ENCODE results near the gene ISX.

ISX gene

GRCh38 chr22:35054064-35054463 is 11.9 kb upstream of the ISX start:
- Mint-ChIP-seq H3K9me3 (peaks cover 7% of the 10 kb centered on the region), H3K36me3 (ENCODE audit: low read depth) (no peaks in the 10 kb centered on the region), H3K27ac (no peak overlapping the region), H3K4me1 (no peaks in the 10 kb centered on the region), H3K4me3 (no peak overlapping the region), H3K27me3 (ENCODE audit: low read depth, poor library complexity) (peaks cover 58% of the 10 kb centered on the region)
- no peak for DNase-seq
- TF ChIP-seq, protein P1, sequence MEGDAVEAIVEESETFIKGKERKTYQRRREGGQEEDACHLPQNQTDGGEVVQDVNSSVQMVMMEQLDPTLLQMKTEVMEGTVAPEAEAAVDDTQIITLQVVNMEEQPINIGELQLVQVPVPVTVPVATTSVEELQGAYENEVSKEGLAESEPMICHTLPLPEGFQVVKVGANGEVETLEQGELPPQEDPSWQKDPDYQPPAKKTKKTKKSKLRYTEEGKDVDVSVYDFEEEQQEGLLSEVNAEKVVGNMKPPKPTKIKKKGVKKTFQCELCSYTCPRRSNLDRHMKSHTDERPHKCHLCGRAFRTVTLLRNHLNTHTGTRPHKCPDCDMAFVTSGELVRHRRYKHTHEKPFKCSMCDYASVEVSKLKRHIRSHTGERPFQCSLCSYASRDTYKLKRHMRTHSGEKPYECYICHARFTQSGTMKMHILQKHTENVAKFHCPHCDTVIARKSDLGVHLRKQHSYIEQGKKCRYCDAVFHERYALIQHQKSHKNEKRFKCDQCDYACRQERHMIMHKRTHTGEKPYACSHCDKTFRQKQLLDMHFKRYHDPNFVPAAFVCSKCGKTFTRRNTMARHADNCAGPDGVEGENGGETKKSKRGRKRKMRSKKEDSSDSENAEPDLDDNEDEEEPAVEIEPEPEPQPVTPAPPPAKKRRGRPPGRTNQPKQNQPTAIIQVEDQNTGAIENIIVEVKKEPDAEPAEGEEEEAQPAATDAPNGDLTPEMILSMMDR (IDR thresholded peaks at IDR 0.05) = no peak

DNA sequence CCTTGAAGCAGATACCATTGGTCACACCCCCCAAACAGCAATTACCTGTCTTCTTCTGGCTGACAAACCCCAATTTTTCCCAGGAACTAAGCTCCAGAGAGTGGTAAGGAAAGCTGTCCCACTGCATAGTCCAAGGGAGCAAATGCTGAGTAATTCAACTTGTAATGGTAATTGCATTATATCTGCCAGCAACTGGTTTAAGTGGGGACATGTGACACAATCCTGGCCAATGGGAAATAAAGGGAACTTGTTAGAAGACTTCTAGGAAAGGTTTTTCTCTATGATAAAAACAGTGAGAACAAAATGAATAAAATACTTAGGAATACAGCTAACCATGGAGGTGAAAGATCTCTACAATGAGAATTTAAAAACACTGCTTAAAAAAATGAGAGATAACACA is 9.5 kb upstream of the ISX start:
- H3K4me1 Mint-ChIP-seq = no peaks in the 10 kb centered on the region
- H3K27ac Mint-ChIP-seq = no peak overlapping the region
- H3K9me3 Mint-ChIP-seq = peaks cover 10% of the 10 kb centered on the region
- peaks cover 60% of the 10 kb centered on the region for H3K27me3 Mint-ChIP-seq (ENCODE audit: low read depth, poor library complexity)
- H3K4me3 Mint-ChIP-seq = no peak overlapping the region
- DNase-seq = no peak
- TF ChIP-seq, protein P1 (IDR thresholded peaks at IDR 0.05) = no peak
- H3K36me3 Mint-ChIP-seq (ENCODE audit: low read depth) = no peaks in the 10 kb centered on the region

- H3K27ac Mint-ChIP-seq = no peak overlapping the region
- TF ChIP-seq, protein P1 (IDR thresholded peaks at IDR 0.05) = no peak
- H3K9me3 Mint-ChIP-seq = peaks cover 10% of the 10 kb centered on the region
- H3K27me3 Mint-ChIP-seq (ENCODE audit: low read depth, poor library complexity) = peaks cover 55% of the 10 kb centered on the region
- no peaks in the 10 kb centered on the region for H3K4me1 Mint-ChIP-seq
- no peak for DNase-seq
- no peak overlapping the region for H3K4me3 Mint-ChIP-seq
- H3K36me3 Mint-ChIP-seq (ENCODE audit: low read depth) = no peaks in the 10 kb centered on the region
Measured at GRCh38 chr22:35057155-35057554, 8.8 kb upstream of the ISX start.

DNA sequence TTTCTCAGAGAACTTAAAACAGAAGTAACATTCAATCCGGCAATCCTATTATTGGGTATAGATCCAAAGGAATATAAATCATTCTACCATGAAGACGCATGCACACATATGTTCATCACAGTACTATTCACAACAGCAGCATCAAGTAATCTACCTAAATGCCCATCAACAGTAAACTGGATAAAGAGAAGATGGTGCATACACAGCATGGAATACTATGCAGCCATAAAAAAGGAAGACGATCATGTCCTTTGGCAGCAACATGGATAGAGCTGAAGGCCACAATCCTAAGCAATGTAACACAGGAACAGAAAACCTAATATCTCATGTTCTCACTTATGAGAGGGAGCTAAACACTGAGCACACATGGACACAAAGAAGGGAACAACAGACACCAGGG is 6.3 kb upstream of the ISX start:
- Mint-ChIP-seq H3K27me3 (ENCODE audit: low read depth, poor library complexity) (peaks cover 61% of the 10 kb centered on the region), H3K4me3 (no peak overlapping the region), H3K27ac (no peak overlapping the region), H3K9me3 (peaks cover 10% of the 10 kb centered on the region), H3K36me3 (ENCODE audit: low read depth) (no peaks in the 10 kb centered on the region), H3K4me1 (peaks cover 10% of the 10 kb centered on the region)
- TF ChIP-seq, protein P1 (IDR thresholded peaks at IDR 0.05) = no peak
- DNase-seq = no peak

DNA sequence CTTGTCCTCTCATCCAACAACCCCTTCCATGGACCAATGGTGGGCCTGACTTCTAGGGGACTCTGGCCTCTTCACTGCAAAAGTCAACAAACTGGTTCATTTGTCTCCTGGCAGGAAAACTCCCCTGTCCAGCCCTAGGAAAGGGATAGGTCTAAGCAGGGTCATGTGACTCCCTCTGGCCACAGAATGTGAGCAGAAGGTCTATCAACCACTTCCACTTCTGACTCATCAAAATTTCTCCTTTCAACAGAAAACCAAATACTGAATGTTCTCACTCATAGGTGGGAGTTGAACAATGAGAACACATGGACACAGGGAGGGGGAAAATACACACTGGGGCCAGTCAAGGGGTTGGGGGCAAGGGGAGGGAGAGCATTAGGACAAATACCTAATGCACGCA is 1.3 kb upstream of the ISX start:
- TF ChIP-seq, protein P1 (IDR thresholded peaks at IDR 0.05) = no peak
- Mint-ChIP-seq H3K27ac (no peak overlapping the region), H3K27me3 (ENCODE audit: low read depth, poor library complexity) (peaks cover 72% of the 10 kb centered on the region), H3K36me3 (ENCODE audit: low read depth) (no peaks in the 10 kb centered on the region), H3K4me3 (peak overlapping the region; percentile 30), H3K4me1 (peaks cover 43% of the 10 kb centered on the region), H3K9me3 (peaks cover 4% of the 10 kb centered on the region)
- no peak for DNase-seq

DNA sequence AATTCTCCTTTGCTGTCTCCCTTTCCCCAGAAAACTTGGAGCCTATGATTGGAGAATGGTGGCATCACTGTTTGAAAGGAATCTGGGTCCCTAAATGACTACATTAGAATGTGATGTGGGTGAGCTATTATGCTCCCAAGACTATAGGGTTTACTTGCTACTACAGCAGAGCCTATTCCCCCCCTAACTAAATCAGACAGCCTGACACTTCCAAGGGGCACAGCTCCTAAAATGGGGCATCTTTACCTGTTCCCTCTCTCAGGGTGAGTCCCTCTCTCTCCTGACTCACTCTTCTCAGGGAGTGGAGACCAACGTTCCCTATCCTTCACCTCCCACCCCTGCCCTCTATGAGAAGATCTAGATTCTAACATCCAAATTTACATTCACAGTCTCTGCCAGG is 775 bp upstream of the ISX start:
- TF ChIP-seq, protein P1 (IDR thresholded peaks at IDR 0.05) = no peak
- no peaks in the 10 kb centered on the region for H3K36me3 Mint-ChIP-seq (ENCODE audit: low read depth)
- peaks cover 4% of the 10 kb centered on the region for H3K9me3 Mint-ChIP-seq
- DNase-seq = no peak
- peak overlapping the region; percentile 55 for H3K4me3 Mint-ChIP-seq
- peaks cover 43% of the 10 kb centered on the region for H3K4me1 Mint-ChIP-seq
- H3K27ac Mint-ChIP-seq = no peak overlapping the region
- H3K27me3 Mint-ChIP-seq (ENCODE audit: low read depth, poor library complexity) = peaks cover 72% of the 10 kb centered on the region

Measured in nephron progenitor cell (in vitro differentiated cells).